Stimulated activated CD8-positive, alpha-beta memory T cell treated with anti-CD3 and anti-CD28 coated beads, Interleukin-12 subunit alpha, Interleukin-12 subunit beta, amount 100 ng/mL, for 1 hour (primary cell): ENCODE data around the gene LYPD6.

Experiments
- DNase-seq: peaks from one replicate; pipeline ENCODE4 v3.0.0-alpha.2; 2020; ENCODE audit warnings: low read depth

The LYPD6 gene

DNA sequence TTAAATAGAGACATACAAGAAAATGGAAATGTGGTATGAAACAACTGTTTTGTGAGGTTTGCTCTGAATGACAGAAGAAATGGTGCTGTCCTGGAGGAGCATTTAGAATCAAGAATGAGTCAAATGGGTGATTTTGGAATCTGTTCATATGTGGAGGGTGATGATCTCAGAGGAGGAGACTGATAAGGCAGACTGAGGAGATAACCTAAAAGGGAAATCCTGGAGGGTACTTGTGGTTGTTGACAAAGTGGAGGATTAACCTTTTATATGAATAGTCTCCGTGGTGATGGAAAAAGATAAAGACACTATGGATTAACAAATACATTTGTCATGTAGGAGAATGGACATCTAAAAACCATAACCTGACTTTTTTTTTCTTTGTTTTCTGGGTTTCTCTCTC is 183.1 kb downstream of the LYPD6 start:
- DNase-seq: no peak
